Transverse colon (tissue), 4 donors: ENCODE data around the gene NABP1. TPM values are rescaled to one million over a fixed set of nuclear protein-coding genes. Genes with fewer than 3 reads are reported as not detected.

Experiments used
- DNase-seq: peaks from one replicate; pipeline ENCODE4 v3.0.0-alpha.2; 2019
- H3K27ac ChIP-seq, 4 donors: fragments of 200-600 bp; sonication (generic); 2 replicates each; pipeline ENCODE4 v1.5.1; 2016 to 2018; ENCODE audit warnings: inconsistent platforms in 4 of 4
- H3K27me3 ChIP-seq: fragments of 200-600 bp; sonication (generic); 2 replicates; pipeline ENCODE4 v1.5.1; 2017; ENCODE audit warnings: inconsistent platforms
- H3K36me3 ChIP-seq, 4 donors: fragments of 200-600 bp; sonication (generic); 2 replicates each; pipeline ENCODE4 v1.5.1; 2017 to 2019; ENCODE audit warnings: inconsistent platforms in 4 of 4
- H3K4me1 ChIP-seq, 4 donors: fragments of 200-600 bp; sonication (generic); 2 replicates each; pipeline ENCODE4 v1.5.1; 2017 to 2020; ENCODE audit warnings: inconsistent platforms in 4 of 4
- H3K4me3 ChIP-seq, 4 donors: fragments of 200-600 bp; sonication (generic); 1 replicate in 1 of 4; 2 replicates in 3 of 4; pipeline versions ENCODE4 v1.5.1 to v1.6.1; 2017 to 2019; ENCODE audit warnings: inconsistent platforms in 4 of 4
- H3K9me3 ChIP-seq, 2 donors: fragments of 200-600 bp; sonication (generic); 2 replicates each; pipeline ENCODE4 v1.5.1; 2017 to 2019; ENCODE audit warnings: inconsistent platforms in 2 of 2
- CTCF ChIP-seq, 5 experiments: fragments of 200-600 bp in 3 of 5; fragments of 450-650 bp in 2 of 5; sonication (generic) in 3 of 5; IDR thresholded peaks; 1 replicate in 2 of 5; 2 replicates in 3 of 5; pipeline ENCODE4 v1.5.1; 2016 to 2017; ENCODE audit warnings: antibody characterized with exemption in 5 of 5, inconsistent platforms in 3 of 5, mild to moderate bottlenecking in 2 of 5, moderate library complexity in 1 of 5
- EP300 ChIP-seq: sonication (generic); formaldehyde crosslinking; IDR thresholded peaks from one replicate; pipeline ENCODE4 v1.6.1; 2017; ENCODE audit warnings: antibody characterized with exemption, low read depth
- POLR2A ChIP-seq: fragments of 450-650 bp; IDR thresholded peaks from one replicate; pipeline ENCODE4 v1.6.1; 2016; ENCODE audit warnings: antibody characterized with exemption, mild to moderate bottlenecking, moderate library complexity
- POLR2AphosphoS5 ChIP-seq, 3 donors: sonication (generic); formaldehyde crosslinking; IDR thresholded peaks; one replicate each; pipeline ENCODE4 v1.6.1; 2016; ENCODE audit warnings: antibody characterized with exemption in 3 of 3
- WGBS, 2 donors: methylation state at CpG; one replicate each; pipeline ENCODE4 v1.1.5; 2018; ENCODE audit warnings: low coverage in 1 of 2; 5-methylcytosine and 5-hydroxymethylcytosine counted together
- in situ Hi-C, 4 donors: fragments of 200-750 bp; cut with MboI; loops; one replicate each; pipeline versions ENCODE4 v1.15.0 to v1.15.1; 2017; ENCODE audit warnings: low sequenced_read_pairs in 3 of 4, low pct_ligation_motif_present in 1 of 4, low pct_unique_long_range_greater_than_20kb in 1 of 4
- intact Hi-C: fragments of 100-400 bp; cut with DNase I; formaldehyde crosslinking; loops from one replicate; pipeline ENCODE4 v1.15.1; 2023; ENCODE audit warnings: low total_unique reads
- total RNA-seq, 4 donors: library from RNA; depleted of rRNA; stranded (reverse); fragments of >200 nt; gene quantifications; one replicate each; pipeline ENCODE4 v1.1.0, GENCODE V29; 2016

The NABP1 gene
- total RNA-seq, 4 donors from 2014 or later = 1.00 to 55.6 (median 33.0) TPM

DNA sequence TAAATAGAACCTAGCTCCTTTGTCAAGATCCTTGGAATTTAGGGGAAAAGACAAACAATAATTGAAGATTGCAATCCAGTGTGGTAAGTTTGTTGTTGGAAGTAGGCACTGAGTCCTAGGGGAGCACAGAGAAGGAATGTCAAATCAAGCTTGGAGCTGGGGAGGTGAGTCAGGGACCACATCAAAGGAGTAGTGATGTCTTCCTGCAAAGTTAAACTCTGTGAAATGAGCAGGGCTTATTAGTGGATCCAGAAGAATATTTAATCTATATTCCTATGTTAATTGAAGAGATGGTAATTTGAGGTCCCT lies 41.7 kb upstream of the NABP1 start:
- DNase-seq = no peak
- no peak for TF ChIP-seq CTCF (IDR thresholded peaks at IDR 0.05)
- in situ Hi-C loops = no loop called here
- H3K36me3 ChIP-seq = no peaks in the 10 kb centered on the region
- intact Hi-C loops = no loop called here
- H3K27ac ChIP-seq = no peak overlapping the region
- no peaks in the 10 kb centered on the region for H3K9me3 ChIP-seq
- H3K27me3 ChIP-seq = no peaks in the 10 kb centered on the region
- no peak overlapping the region for H3K4me3 ChIP-seq
- H3K4me1 ChIP-seq = peaks cover 9 to 32% (median 16%) of the 10 kb centered on the region in 4 donors

- peaks cover 9 to 32% (median 16%) of the 10 kb centered on the region in 4 donors for H3K4me1 ChIP-seq
- H3K9me3 ChIP-seq = no peaks in the 10 kb centered on the region
- TF ChIP-seq CTCF (IDR thresholded peaks at IDR 0.05) = no peak
- no peak for TF ChIP-seq EP300
- no peak for TF ChIP-seq POLR2A
- TF ChIP-seq POLR2AphosphoS5 (IDR thresholded peaks at IDR 0.05) = no peak
- H3K4me3 ChIP-seq = no peak overlapping the region
- 97 to 100% methylated on average over 1 of the region's 1 CpG for WGBS, 2 donors
- H3K36me3 ChIP-seq = no peaks in the 10 kb centered on the region
- no peak for DNase-seq
- intact Hi-C loops (no loop called here), in situ Hi-C loops (no loop called here)
- no peaks in the 10 kb centered on the region for H3K27me3 ChIP-seq
- H3K27ac ChIP-seq = peak overlapping the region in 1 of 4 donors; percentile 77
Measured at GRCh38 chr2:191636586-191636985, 41.4 kb upstream of the NABP1 start.

- no peaks in the 10 kb centered on the region for H3K27me3 ChIP-seq
- DNase-seq = no peak
- WGBS, 2 donors = 63 to 67% methylated on average over 6 of the region's 6 CpGs
- intact Hi-C loops (no loop called here), in situ Hi-C loops (no loop called here)
- no peaks in the 10 kb centered on the region for H3K36me3 ChIP-seq
- no peak overlapping the region for H3K4me3 ChIP-seq
- peaks cover 9 to 35% (median 16%) of the 10 kb centered on the region in 4 donors for H3K4me1 ChIP-seq
- peak overlapping the region; percentile 55 to 77 (median 65) for H3K27ac ChIP-seq
- H3K9me3 ChIP-seq = no peaks in the 10 kb centered on the region
- TF ChIP-seq POLR2A = no peak
- peak in 1 of 3 donors; percentile 23 for TF ChIP-seq POLR2AphosphoS5 (IDR thresholded peaks at IDR 0.05)
- no peak for TF ChIP-seq EP300
- no peak for TF ChIP-seq CTCF (IDR thresholded peaks at IDR 0.05)
Measured at GRCh38 chr2:191637182-191638078, 40.5 kb upstream of the NABP1 start.

DNA sequence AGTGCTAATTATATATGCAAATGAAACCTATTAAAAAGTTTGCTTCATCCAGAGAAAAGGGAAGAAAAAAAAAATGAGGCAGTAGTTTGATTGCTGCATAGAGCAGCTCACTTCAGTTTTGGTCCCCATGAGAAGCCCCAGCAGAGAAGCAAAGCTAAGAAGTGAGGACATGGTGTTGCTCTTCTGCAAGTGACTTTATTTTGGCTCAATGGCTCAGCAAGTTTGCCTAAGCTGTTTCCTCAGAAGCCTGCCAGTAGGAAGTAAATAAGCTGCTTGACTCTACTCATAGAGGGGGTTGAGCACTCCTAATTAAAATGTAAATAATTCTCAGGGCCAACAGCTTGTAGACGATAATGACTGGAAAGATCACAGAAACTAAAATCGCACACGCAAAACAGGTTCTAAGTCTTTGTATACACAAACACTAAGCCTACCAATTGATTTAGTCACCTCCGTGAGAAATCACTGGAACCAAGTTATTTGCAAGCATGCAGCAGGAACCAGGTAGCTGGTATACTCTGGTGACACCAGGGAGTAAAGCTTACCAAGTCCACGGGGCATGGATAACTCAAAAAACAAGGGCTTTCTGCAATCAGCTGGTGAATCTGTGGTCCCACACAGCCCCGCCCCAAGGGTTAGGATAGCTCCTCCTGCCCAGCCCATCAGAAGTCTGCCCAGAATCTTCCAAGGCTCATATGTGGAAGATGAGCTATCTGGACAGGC lies 39.7 kb upstream of the NABP1 start:
- no peaks in the 10 kb centered on the region for H3K9me3 ChIP-seq
- intact Hi-C loops = no loop called here
- peaks cover 9 to 43% (median 19%) of the 10 kb centered on the region in 4 donors for H3K4me1 ChIP-seq
- no peaks in the 10 kb centered on the region for H3K36me3 ChIP-seq
- no peaks in the 10 kb centered on the region for H3K27me3 ChIP-seq
- DNase-seq = no peak
- TF ChIP-seq POLR2A = no peak
- no peak for TF ChIP-seq EP300
- TF ChIP-seq POLR2AphosphoS5 (IDR thresholded peaks at IDR 0.05) = no peak
- no peak for TF ChIP-seq CTCF (IDR thresholded peaks at IDR 0.05)
- H3K27ac ChIP-seq = peak overlapping the region; percentile 55 to 77 (median 65)
- in situ Hi-C loops = no loop called here
- 11 to 39% methylated on average over 4 to 6 of the region's 6 CpGs for WGBS, 2 donors
- H3K4me3 ChIP-seq = no peak overlapping the region
